Activated CD4-positive, alpha-beta T cell treated with anti-CD3 and anti-CD28 coated beads, Interleukin-2, amount 50 U/mL, for 48 hours (primary cell): ENCODE measurements around the gene HTRA3.
"Not testable (repeated sequence)": the region's sequence is repeated elsewhere in the genome, so short reads cannot be mapped to it uniquely, and the experiment has no call there.

Experiments
- DNase-seq, 2 experiments: peaks; one replicate each; pipeline ENCODE4 v3.0.0-alpha.2; 2020

Gene HTRA3

DNA sequence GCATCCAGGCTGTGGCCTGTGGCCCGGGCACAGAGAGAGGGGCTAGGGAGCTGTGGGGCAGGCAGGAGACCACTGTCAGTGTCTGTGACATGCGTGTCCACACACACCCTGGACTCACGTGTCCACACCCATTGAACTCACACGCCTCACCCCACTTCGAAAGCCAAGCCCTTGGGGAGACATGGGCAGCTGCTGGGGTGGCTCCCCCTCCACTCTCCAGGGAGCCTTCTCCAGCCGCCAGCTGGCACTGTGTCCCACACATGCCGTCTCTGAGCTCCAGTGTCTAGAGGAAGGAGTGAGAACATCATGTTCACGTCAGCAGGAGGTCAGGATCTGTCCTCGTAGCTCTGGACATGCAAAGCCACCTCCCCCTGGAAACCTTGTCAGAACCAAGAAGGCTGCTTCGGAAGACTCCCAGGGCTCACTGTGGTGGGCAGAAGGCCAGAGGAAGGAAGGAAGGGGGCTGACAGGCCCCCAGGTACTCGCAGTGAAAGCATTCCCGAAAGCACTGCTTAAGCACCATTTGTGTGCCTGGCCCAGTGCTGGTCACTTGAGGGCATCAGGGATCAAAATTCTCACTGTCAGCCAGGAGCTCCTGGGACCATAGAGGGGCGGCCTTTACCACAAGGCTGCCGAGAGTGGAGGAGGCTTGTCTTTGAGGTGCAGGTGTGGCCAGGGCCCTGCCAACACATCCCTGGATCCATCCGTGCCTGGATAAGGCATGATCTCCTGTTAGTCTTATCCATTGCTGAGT, 61.4 kb downstream of the HTRA3 start:
- DNase-seq: no peak

- no peak for DNase-seq
Measured at GRCh38 chr4:8331575-8331955, 62.0 kb downstream of the HTRA3 start.

DNA sequence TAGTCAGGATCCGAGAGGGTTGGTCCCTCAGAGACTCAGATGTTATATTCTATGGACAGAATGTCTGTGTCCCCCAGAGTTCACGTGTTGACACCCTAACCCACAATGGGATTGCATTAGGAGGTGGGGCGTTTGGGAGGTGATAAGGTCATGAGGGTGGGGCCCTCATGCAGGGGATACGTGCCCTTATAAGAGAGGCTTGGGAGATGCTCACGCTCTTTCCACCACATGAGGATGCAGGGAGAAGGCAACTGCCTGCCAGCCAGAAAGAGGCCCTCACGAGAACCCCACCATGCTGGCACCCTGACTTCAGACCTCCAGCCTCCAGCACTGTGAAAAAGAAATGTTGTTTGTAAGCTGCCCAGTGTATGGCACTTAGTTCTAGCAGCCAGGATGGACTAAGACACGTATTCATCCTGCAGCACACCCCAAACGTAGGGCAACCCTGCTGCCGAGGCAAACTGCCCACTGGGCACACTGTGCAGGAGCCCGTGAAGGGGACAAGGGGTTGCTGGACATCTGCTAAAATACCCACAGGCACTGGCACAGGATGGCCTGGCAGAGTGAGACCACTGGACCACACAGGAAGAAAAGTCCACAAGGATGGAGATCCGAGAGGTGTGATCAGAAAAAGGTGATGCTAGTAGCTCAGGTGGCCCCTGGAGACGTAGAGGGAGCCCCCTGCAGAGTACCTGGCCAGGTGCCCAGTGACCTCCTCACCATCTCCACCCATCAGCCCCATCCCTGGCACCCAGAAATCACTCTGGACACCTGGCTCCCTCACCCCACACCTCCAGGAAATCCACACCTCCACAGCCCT, 62.7 kb downstream of the HTRA3 start:
- no peak for DNase-seq

GRCh38 chr4:8332891-8333331, 63.4 kb downstream of the HTRA3 start:
- DNase-seq: no peak

GRCh38 chr4:8333726-8334460, 64.3 kb downstream of the HTRA3 start:
- DNase-seq: no peak

DNA sequence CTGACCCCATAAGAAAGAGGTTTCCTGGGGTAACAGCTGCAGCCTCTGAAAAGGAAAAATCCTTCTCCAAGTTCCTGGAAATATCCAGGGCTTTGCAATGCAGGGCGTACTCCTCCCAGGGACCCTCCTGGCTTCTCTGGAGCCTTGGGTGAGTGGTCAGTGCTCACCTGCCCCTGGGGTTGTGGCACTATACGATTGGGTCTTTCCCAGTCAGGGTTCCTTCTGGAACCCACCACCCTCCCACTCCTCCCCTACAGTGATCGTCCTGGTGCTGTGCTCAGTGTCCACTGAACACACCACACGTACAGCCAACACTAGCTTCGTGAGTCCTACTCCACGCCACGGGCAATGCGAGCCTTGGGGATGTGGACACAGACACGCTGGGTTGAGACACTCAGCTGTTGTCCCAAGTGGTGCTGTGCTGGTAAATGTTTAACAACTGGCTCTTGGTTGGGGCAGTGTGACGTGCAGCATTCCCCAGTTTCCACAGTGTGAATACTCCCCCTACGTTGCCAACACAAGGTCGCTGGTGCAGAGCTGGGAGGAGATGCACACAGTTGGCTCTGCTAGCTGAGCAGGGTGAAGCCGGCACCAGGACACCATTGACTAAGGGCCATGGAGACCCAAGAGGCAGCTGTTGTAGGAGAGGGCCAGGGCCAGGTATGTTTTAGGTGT, 65.4 kb downstream of the HTRA3 start:
- no peak for DNase-seq

- no peak for DNase-seq
Measured at GRCh38 chr4:8335848-8336247, 66.3 kb downstream of the HTRA3 start.

DNA sequence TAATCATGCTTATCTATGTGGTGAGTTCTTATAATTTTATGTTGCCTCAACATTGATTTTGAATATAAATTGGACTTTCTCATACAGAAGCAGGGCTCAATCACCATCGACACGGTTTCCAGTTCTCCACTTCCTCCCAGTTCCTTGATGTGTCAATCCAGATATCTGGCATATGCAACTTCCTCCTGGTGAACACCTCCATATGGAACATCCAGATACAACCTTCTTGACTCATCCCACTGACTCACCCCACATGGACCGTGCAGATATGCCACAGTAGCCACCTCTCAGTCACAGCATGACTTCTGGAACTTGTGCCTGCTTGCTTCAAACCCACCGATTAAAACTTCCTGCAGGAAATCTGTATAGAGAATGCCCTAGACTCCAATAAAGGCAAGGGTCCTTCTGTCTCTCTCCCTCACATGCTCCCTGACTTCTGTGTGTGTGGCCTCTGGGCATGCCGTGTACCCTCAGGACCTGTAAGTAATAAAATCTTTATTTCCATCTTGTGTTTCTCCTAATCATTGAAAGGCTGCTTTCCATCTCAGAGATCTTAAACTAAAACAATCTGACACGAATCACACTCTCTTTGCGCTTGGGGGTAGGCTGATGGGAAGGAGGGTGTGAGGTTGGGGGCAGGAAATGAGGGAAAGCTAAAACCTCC, 67.0 kb downstream of the HTRA3 start:
- DNase-seq: no peak

GRCh38 chr4:8338351-8338961, 68.9 kb downstream of the HTRA3 start:
- DNase-seq: no peak

GRCh38 chr4:8340781-8341241, 71.3 kb downstream of the HTRA3 start:
- DNase-seq: no peak

DNA sequence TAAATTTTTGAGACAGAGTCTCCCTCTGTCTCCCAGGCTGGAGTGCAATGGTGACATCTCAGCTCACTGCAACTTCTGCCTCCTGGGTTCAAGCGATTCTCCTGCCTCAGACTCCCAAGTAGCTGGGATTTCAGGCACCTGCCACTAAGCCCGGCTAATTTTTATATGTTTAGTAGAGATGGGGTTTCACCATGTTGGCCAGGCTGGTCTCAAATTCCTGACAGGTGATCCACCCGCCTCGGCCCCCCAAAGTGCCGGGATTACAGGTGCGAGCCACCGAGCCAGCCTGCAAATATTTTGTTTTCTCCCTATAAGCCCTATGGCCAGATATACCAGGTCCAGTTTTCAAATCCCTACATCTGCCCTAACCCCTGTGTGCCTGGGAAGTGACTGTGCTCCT, 71.7 kb downstream of the HTRA3 start:
- not testable (repeated sequence) for DNase-seq

- DNase-seq: no peak
Measured at GRCh38 chr4:8341691-8342090, 72.1 kb downstream of the HTRA3 start.

DNA sequence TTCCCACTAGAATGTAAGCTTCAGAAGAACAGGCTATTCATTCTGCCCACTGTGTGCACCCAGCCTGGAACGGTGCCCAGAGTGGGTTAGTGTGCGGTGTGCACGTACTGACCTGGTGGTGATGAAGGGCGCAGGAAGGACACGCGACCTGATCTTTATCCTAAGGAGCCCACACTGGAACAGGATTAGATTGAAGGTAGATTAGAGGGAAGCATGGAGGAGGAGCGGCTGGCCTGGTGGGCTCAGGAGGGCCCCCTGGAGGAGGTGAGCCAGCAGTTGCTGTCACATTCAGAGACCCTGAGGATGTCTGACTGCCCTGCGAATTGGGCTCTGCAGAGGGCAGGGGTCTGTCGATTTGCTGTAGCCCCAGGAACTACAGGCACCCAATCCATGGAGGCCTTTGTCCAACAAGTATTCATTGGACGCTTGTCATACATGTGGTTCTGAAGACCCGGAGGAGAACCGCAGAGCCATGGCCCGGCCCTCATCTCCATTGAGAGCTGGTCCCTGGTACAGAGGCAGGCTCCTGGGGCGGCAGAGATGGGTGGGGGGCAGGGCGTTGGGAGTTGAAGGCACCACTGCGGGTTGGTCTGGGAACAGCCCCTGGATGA, 73.2 kb downstream of the HTRA3 start:
- no peak for DNase-seq

DNA sequence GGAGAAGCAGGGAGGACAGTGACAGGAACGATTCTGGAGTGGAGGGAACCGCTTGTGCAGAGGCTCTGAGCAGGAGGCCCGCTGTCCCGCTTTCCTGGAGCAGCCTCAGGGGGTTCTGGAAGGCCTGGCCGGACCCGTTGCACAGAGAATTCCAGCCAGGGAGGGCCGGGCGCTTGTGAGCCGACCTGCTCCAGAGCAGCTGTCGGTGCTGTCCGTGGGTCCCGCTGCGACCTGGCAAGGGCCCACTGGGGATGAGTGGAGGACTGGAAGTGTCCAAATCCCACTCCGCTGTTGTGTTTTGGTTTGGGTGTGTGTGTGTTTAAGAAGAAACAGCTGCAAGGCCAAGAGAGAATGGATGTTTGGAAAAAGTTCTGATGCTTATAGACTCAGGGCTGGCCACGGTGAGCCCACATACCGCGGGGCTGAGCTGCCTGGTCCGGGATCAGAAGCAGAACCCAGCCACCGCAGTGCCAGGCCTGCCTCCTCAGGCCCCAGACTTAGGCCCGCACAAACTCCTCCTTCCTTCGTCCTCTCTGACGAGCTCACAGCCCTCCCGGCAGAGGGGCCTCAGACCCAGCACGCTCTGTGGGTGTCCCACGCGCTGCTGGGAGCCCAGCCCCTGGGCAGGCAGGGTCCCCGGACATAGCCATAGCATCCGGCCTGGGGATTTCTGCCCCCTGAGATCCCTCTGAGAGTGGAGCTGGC, 73.9 kb downstream of the HTRA3 start:
- DNase-seq: no peak

DNA sequence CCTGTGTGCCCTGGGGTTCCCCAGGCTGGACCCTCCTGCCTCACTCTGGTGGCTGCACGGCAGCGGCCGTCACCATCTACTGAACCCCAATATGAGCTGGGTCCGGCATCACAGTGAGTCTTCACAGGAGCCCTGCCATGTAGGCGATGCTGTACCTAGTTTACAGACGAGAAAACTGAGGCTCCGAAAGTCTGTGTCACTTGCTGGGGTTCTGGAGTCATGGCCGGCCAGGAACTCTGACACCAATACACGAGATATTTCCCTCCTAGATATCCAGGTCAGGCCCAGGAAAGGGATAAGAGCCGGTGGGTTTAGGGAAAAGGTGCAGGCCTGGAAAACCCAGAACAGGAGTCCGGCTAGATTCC, 74.4 kb downstream of the HTRA3 start:
- no peak for DNase-seq

DNA sequence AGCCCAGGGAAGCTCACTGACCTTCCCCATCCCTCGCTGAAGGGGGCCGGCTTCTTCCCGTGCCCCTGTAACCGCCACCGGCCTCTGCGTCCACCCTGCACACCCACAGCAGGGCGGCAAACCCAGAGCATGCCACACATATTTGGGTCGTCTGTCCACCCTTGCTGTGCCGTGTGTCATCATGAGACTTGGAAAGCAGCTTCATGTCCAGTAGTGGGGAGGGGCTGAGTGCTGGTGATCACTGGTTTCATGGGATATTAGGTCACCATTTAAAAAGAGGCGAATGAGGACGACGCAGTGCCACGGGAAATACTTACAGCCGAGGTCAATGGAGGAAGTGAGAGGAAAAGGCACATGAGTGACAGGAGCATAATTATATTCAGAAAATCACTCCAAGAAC, 74.8 kb downstream of the HTRA3 start:
- DNase-seq: no peak

DNA sequence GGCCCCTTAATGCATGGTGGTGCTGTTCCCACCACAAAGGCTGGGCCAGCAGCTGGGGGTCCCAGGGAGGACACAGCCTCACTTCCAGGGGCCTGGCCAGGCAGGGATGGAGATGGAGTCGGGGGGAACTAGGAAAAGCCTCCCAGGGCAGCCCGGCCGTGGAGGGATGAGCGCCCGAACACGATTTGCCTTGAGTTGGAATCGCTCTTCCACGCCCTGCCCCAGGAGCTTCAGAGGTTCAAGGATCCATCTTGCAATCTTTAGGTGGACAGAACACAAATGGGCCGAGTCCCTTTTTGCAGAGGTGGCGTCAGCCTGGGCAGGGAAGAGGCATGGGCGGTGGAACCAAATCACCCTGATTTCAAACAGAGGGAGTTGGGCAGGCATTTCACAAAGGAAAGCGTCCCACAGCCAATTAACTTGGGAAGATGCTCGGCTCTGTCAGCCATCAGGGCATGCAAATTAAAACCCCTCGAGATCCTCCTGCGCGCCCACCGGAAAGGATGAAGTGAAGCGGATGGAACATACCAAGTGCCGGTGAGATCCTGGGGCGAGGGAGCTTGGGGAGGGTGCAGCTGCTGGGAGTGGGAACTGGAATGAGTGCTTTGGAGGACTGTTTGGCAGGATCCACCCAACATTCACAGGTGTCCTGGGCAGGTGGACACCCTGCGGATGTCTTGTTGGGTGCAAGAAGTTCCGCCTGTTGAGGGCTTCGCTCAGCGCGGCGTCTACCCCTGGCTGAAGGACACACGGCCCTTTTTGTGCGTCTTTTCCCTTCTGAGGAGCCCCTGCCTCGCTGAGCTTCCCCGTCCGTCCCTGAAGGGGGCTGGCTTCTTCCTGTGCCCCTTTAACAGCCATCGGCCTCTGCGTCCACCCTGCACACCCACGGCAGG, 75.7 kb downstream of the HTRA3 start:
- DNase-seq: no peak

DNA sequence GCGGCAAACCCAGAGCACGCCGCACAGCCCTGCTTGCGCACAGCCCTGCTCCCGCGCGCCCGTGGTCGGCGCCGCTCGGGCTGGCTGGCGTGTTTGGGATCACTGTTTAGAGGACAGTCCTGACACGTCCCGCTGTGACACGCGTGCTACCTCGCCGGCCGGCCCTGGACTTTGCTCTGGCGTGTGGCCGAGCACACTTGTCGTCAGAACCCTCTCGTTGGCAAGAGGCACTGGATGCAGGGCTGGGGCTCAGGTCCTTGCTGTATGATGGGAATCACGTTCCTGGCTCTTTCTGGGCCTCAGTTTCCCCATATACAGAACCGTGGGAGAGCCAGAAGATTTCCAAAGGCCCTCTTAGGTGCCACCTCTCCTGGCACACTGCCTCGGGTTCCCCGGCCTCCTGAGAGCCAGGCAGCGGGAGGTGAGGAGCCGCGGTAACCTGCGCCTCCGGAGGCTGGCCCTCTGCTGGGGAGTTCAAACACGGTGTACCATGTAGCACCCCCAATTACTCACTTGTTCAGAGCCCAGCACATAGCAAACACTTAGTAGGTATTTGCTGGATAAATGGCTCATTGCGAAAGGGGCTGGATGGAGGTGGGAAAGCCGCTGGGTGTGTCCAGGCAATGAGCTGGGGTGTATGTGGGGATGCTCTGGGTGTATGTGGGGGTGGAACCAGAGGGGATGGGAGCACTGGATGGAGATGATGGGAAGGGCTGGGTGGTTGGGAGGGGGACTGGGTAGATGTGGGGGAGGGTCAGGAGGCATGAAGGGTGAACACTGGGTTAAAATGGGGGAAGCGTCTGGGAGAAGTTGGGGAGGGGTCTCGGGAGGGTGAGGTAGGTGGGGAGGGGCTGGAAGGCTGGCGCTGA, 76.6 kb downstream of the HTRA3 start:
- DNase-seq: no peak
